Stimulated activated CD8-positive, alpha-beta memory T cell treated with anti-CD3 and anti-CD28 coated beads, Interleukin-15, amount 100 ng/mL, for 48 hours (primary cell): Measurements from ENCODE around the gene HRAS.
"Not testable (repeated sequence)": the region's sequence is repeated elsewhere in the genome, so short reads cannot be mapped to it uniquely, and the experiment has no call there.

Experiments used
- DNase-seq, 2 donors: peaks; one replicate each; pipeline ENCODE4 v3.0.0-alpha.2; 2020; ENCODE audit warnings: low read depth in 2 of 2

The HRAS gene

DNA sequence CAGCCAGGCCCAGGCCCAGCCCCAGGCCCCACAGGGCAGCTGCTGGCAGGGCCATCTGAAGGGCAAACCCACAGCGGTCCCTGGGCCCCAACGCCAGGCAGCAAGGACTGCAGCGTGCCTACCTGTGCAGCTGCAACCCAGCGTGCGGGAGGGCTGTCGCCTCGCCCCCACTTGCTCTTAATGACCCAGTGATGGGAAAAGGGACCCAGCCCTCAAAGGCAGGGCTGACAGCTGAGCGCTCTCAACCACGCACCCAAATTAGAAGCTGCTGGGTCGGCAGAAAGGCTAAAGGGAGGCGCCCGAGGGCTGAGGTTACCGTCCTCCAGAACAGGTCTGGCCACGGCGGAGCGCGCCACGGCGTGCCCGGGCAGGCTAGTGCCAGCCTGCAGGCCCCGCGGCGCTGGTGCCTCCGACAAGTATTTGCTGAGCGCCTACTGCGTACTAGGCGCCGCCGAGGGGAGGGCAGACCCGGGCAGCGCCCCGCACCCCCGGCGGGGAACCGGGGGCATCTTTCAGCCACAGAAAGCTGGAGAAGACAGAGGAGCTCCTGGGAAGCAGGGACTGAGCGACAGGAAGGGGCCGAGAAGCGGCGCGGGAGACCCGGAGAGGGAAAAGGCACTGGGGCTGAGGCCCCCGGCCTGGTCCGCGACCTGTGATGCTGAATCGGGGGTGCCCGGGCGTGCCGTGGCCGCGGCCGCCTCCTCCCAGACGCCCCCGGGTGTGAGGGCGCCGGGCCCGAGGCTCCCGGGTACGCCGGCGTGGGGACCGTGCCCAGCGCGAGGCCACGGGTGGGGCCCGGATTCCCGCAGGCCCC lies 773 bp downstream of the HRAS start:
- no peak for DNase-seq

DNA sequence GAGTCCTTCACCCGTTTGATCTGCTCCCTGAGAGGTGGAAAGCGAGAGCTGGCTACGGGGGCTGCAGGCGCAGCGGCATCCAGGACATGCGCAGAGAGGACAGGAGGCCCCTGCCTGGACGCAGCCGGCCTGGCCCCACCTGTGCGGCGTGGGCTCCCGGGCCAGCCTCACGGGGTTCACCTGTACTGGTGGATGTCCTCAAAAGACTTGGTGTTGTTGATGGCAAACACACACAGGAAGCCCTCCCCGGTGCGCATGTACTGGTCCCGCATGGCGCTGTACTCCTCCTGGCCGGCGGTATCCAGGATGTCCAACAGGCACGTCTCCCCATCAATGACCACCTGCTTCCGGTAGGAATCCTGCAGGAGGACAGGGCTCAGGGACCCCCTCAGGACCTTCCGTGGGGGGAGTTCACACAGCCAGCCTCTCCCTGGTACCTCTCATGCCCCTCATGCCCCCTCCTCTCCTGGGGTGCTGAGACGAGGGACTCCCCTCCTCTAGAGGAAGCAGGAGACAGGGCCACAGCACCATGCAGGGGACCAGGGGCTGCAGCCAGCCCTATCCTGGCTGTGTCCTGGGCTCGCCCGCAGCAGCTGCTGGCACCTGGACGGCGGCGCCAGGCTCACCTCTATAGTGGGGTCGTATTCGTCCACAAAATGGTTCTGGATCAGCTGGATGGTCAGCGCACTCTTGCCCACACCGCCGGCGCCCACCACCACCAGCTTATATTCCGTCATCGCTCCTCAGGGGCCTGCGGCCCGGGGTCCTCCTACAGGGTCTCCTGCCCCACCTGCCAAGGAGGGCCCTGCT lies 1.6 kb downstream of the HRAS start:
- no peak for DNase-seq

DNA sequence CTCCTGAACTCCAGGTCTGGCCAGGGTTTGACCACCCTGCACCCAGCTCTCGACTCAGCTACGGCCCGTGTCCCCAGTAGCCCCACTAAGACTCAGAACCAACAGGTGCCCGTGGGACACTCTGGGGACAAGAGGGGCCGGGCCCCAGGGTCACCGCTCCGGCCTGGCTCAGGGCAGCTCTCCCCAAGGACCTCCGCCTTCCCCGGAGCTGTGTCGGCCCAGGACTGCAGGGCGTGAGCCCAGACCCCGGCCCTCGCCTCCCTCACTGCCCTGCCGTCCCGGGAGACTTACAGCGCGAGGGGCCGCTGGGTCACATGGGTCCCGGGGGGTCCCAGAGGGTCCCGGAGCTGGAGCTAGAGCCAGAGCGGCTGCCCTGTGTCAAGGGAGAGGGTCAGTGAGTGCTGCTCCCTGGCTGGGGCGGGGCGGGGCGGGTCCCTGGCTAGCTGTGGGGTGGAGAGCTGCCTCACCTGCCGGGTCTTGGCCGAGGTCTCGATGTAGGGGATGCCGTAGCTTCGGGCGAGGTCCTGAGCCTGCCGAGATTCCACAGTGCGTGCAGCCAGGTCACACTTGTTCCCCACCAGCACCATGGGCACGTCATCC lies 2.3 kb downstream of the HRAS start:
- DNase-seq = no peak

DNA sequence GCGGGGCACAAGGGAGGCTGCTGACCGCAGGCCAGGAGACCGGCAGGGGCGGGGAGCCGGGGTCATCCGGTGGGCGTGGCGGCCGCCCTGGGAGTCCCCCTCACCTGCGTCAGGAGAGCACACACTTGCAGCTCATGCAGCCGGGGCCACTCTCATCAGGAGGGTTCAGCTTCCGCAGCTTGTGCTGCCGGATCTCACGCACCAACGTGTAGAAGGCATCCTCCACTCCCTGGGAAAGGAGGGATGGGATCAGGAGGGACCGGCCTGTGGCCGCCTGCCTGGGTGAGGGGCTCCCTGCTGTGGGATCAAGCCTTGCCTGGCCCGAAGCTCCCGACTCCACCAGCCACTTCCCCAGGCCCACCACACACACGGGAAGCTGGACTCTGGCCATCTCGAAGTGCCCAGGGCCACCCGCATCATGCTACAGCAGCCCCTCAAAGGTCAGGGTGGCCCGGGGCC lies 2.8 kb downstream of the HRAS start:
- DNase-seq = no peak

GRCh38 chr11:531919-532526 lies 3.4 kb downstream of the HRAS start:
- DNase-seq = no peak

- no peak for DNase-seq
Observed at GRCh38 chr11:530960-531831, 4.2 kb downstream of the HRAS start.

DNA sequence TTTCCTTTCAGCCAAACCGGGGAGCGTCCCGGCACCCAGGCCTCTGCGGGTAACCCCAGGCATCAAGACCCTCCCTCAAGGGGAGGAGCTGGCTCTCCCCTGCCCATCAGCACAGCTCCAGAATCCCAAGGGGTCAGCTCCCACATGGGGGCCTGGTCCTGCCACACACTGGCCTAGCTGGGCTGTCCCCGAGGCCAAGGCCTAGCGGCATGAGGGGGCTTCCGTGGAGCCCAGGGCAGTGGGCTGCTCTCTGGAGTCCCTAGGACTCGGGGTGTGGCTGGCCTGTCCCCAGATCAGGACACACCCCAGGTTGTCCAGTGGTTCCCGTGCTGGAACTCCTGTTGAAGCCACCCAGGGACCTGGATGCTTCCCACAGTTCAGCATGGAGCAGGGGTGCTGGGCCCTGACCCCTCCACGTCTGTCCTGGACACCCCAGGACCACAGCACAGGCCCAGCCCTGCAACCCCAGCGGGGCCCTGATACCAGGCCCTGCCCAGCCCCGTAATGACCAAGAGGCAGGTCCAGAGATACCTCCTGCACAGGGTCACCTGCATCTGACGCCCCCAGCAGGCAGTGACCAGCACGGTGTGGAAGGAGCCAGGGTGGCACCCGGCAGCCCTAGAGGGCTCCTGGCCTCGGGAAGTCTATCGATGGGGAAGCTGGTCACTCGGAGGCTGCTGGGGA lies 5.5 kb downstream of the HRAS start:
- DNase-seq = no peak

- no peak for DNase-seq
Observed at GRCh38 chr11:528815-529727, 6.3 kb downstream of the HRAS start.

DNA sequence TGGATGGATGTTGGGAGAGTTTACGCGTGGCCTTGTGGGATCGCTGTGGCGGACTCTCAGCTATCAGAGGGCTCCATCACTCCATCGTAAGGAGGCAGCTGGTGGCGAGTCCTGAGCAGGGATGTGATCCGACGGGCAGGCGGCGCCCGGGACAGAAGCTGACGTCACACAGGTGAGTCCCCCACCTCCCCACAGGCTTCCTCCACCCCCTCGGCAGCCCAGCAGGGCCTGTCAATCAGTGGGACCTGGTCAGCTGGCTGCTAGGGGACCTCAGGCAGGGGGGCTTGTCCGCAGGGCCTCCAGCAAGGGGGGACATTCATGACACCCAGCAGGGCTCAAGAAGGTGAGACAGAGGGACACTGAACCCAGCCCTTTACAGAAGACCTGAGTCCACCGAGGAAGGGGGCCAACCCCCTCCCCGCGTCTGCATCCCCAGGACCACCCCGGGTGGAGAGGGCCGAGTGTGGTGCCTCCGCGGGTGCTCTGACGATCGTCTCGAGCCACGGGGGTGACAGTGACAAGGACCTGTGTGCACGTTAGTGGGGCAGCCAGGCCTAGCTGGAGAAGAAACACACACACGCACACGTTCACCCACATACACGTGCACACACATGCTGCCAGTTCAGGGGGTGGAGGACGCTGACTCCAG lies 7.1 kb downstream of the HRAS start:
- DNase-seq = no peak

DNA sequence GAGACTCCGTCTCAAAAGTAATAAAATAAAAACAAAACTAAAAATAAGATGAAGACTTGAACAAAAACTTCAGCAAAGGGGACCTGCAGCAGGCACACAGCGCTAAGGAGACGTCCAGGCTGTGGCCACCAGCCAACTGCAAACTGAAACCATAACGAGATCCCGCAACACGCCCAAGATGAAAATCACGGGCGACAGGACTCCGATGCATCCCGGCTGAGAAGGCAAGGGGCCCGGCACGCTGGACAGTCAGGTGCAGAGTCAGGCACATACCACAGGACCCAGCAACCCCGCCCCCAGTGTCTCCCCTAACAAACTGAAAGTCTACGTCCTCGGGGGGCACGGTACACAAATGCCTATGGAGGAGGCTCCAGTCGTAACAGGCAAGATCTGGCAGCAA lies 9.2 kb downstream of the HRAS start:
- DNase-seq = no peak

- no peak for DNase-seq
Observed at GRCh38 chr11:521177-521688, 14.1 kb downstream of the HRAS start.

- DNase-seq = no peak
Observed at GRCh38 chr11:520428-521176, 14.8 kb downstream of the HRAS start.

DNA sequence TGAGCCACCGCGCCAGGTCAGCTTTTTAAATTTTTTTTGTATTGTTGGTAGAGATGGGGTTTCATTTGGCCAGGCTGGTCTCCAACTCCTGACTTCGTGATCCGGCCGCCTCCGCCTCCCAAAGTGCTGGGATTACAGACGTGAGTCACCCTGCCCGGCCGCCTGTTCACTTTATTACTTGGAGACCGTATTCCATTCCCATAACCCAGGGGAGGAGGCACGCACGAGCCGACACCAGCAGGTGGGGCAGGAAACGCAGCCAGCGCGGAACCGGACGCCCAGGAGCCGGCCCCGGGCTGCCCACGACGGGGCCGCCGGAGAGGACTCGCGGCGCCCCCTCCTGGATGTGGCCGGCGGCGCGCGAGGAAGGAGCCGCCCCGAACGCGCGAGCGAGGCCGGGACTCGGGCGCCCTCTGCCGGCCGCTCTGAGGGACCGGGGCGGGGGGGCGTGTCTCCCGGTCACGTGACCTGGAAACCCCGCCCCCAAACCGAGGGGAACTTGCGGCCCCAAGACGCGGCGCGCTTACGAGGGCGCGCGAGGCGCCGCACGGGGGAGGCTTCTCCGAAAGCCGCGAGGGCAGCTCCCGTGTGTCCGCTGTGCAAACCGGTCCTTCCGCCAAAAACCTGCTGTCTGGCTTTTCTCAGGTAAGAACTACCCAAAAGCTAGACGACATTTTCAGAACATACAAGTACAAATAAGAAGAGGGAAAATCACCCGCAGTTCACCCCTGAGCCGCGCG lies 16.7 kb downstream of the HRAS start:
- peak; percentile 79 to 83 for DNase-seq

DNA sequence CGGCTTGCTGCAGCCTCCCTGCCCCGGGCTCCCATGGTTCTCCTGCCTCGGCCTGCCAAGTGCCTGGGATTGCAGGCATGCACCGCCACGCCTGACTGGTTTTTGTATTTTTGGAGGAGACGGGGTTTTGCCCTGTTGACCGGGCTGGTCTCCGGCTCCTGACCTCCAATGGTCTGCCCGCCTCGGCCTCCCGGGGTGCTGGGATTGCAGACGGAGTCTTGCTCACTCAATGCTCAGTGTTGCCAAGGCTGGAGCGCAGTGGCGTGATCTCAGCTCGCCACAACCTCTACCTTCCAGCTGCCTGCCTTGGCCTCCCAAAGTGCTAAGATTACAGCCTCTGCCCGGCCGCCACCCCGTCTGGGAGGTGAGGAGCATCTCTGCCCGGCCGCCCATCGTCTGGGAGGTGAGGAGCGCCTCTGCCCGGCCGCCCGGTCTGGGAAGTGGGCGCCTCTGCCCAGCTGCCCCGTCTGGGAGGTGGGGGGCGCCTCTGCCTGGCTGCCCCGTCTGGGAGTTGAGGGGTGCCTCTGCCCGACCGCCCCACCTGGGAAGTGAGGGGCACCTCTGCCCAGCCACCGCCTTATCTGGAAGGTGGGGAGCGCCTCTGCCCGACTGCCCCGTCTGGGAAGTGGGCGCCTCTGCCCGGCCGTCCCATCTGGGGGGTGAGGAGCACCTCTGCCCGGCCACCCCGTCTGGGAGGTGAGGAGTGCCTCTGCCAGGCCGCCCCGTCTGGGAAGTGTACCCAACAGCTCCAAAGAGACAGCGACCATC lies 18.3 kb downstream of the HRAS start:
- DNase-seq = not testable (repeated sequence)

DNA sequence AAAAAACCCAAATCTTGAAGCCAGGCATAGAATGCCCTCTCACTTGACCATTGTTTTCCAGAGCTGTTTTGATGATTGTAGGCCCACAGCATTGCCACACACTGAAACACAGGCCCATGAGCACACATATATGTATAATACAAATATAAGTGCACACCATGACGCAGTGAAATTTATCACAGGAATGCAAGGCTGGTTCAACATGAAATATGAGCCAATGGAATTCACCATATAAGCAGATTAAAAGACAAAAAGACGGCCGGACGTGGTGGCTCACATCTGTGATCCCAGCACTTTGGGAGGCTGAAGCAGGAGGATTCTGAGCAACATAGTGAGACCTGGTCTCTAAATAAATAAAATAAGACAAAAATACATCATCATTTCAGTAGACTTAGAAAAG lies 19.0 kb downstream of the HRAS start:
- no peak for DNase-seq

DNA sequence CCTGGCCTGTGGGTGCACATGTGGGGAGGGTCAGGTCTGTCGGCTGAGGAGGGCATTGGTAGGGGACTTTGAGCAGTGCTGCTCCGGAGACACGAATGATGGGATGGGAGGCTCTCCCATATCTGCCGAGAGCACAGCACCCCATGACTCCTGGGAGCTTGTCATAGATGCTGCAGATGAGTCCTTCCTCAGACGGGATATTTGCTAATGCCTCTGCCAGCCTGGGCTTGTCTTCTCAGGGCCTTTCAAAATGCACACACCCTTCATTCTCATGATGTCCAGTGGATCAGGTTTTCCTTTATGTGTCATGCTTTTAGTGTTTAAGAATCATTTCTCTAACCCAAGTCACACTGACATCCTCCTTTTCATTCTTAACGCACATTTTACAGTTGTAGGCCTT lies 20.2 kb downstream of the HRAS start:
- DNase-seq = no peak

- no peak for DNase-seq
Observed at GRCh38 chr11:514606-515005, 20.8 kb downstream of the HRAS start.
